Activated B cell treated with CpG ODN at 0.5 μM for 24 hours (primary cell): ENCODE results near the gene REG4. TPM values are rescaled to one million over a fixed set of nuclear protein-coding genes. Genes with fewer than 3 reads are reported as not detected.

Experiments used
- ATAC-seq: fragments of 200-7000 bp; cut with Tn5 transposase; one replicate; pipeline ENCODE4 v1.10.0; 2021; ENCODE audit warnings: low read depth, mild to moderate bottlenecking, moderate library complexity
- CTCF ChIA-PET: fragments of 350-600 bp; sonication (Branson Sonifier 250); formaldehyde crosslinking; loops from one replicate; lab custom pipeline; 2021; ENCODE audit warnings: antibody characterized with exemption; lab: Charles Lee
- POLR2A ChIA-PET: fragments of 350-600 bp; sonication (Branson Sonifier 250); formaldehyde crosslinking; loops from one replicate; lab custom pipeline; 2021; ENCODE audit warnings: antibody characterized with exemption; lab: Charles Lee
- DNase-seq: peaks from one replicate; pipeline ENCODE4 v3.0.0; 2022
- H3K27ac Mint-ChIP-seq: one replicate; pipeline ENCODE4 v1.8.0; 2020; ENCODE audit warnings: mixed read lengths
- H3K27me3 Mint-ChIP-seq: one replicate; pipeline ENCODE4 v1.8.0; 2021; ENCODE audit warnings: mixed read lengths
- H3K36me3 Mint-ChIP-seq: one replicate; pipeline ENCODE4 v1.8.0; 2021; ENCODE audit warnings: low read depth, mixed read lengths
- H3K4me1 Mint-ChIP-seq: one replicate; pipeline ENCODE4 v1.8.0; 2021; ENCODE audit warnings: mixed read lengths
- H3K4me3 Mint-ChIP-seq: one replicate; pipeline ENCODE4 v1.8.0; 2020; ENCODE audit warnings: mild to moderate bottlenecking, mixed read lengths
- H3K9me3 Mint-ChIP-seq: one replicate; pipeline ENCODE4 v1.8.0; 2020; ENCODE audit warnings: mixed read lengths
- intact Hi-C: fragments of 100-400 bp; cut with micrococcal nuclease; formaldehyde crosslinking; loops from one replicate; pipeline ENCODE4 v1.15.1; 2024
- total RNA-seq: library from RNA; stranded (reverse); gene quantifications from 2 replicates; pipeline ENCODE4 v1.2.3, GENCODE V29; 2022
- TF ChIP-seq, protein P1 (sequence below): fragments of 200-600 bp; IDR thresholded peaks from one replicate; pipeline ENCODE4 v1.8.0; 2022; ENCODE audit warnings: antibody characterized with exemption, mild to moderate bottlenecking

REG4 gene
- total RNA-seq, 1 donor from 2014 or later, result not detected

DNA sequence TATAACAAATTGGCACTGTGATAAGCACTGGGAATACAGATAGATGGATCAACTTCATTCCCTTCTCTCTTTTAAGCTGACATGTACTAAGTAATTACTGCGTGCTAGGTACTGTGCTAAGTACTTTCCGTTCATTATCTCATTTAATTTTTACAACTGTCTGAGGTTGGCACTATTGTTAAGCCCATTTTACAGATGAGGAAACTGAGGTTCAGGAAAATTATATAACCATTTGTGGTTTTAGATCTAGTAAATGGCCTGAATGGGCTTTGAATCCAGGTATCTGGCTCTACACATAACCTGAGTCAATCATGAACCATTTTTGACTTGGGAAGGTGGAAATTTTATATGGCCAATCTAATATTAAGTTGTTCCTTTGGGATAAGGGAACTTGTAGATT, 39.0 kb downstream of the REG4 start:
- Mint-ChIP-seq H3K9me3 (no peaks in the 10 kb centered on the region), H3K4me1 (no peaks in the 10 kb centered on the region), H3K36me3 (no peaks in the 10 kb centered on the region), H3K4me3 (no peak overlapping the region), H3K27ac (no peak overlapping the region), H3K27me3 (peaks cover 1% of the 10 kb centered on the region)
- DNase-seq (no peak), ATAC-seq (no peak)
- TF ChIP-seq, protein P1, sequence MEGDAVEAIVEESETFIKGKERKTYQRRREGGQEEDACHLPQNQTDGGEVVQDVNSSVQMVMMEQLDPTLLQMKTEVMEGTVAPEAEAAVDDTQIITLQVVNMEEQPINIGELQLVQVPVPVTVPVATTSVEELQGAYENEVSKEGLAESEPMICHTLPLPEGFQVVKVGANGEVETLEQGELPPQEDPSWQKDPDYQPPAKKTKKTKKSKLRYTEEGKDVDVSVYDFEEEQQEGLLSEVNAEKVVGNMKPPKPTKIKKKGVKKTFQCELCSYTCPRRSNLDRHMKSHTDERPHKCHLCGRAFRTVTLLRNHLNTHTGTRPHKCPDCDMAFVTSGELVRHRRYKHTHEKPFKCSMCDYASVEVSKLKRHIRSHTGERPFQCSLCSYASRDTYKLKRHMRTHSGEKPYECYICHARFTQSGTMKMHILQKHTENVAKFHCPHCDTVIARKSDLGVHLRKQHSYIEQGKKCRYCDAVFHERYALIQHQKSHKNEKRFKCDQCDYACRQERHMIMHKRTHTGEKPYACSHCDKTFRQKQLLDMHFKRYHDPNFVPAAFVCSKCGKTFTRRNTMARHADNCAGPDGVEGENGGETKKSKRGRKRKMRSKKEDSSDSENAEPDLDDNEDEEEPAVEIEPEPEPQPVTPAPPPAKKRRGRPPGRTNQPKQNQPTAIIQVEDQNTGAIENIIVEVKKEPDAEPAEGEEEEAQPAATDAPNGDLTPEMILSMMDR, result no peak
- ChIA-PET POLR2A (no interaction called here), CTCF (no interaction called here)
- intact Hi-C loops, result no loop called here

DNA sequence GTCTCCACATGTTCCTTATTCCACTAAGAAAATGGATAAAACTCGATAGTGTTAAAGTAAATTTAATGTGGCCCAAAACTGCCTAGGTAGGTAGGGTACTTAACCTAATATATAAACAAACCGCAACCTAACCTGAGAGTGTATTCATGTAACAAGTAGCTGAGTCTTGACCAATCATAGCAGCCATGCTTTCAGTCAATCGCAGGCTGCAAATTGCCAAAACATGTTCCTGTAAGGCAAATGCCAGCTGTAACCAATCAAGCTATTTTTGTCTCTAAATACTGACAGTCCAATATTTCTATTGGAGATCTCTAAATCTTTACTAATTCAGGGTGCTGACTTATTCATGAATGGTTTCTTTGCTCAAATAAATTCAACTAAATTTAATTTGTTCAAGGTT, 39.5 kb downstream of the REG4 start:
- DNase-seq, result no peak
- Mint-ChIP-seq H3K4me3 (no peak overlapping the region), H3K4me1 (no peaks in the 10 kb centered on the region), H3K27ac (no peak overlapping the region), H3K27me3 (peaks cover 6% of the 10 kb centered on the region), H3K9me3 (no peaks in the 10 kb centered on the region), H3K36me3 (no peaks in the 10 kb centered on the region)
- ChIA-PET CTCF (no interaction called here), POLR2A (no interaction called here)
- intact Hi-C loops, result no loop called here
- no peak for ATAC-seq
- TF ChIP-seq, protein P1, result no peak

DNA sequence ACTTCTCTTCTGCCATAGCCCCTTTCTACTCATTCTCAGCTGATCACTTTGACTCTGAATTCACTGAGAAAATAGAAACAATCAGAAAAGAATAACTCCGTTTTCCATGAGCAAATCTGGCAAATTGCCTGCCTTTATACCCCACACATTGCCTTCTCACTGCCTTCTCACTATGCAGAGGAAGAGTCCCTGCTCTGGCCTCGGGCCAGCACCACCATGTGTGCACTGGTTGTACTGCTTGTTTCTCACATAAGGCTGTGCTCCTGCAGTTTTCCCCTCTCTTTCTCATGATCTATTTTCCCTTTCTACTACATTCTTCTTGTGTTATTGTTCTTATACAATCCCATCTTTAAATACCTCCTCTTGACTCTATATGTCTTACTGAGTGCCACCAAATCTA, 40.2 kb downstream of the REG4 start:
- Mint-ChIP-seq H3K27me3 (peaks cover 6% of the 10 kb centered on the region), H3K36me3 (no peaks in the 10 kb centered on the region), H3K4me3 (no peak overlapping the region), H3K4me1 (no peaks in the 10 kb centered on the region), H3K27ac (no peak overlapping the region), H3K9me3 (no peaks in the 10 kb centered on the region)
- ChIA-PET POLR2A (no interaction called here), CTCF (no interaction called here)
- no peak for ATAC-seq
- DNase-seq, result no peak
- intact Hi-C loops, result no loop called here
- TF ChIP-seq, protein P1, result no peak

DNA sequence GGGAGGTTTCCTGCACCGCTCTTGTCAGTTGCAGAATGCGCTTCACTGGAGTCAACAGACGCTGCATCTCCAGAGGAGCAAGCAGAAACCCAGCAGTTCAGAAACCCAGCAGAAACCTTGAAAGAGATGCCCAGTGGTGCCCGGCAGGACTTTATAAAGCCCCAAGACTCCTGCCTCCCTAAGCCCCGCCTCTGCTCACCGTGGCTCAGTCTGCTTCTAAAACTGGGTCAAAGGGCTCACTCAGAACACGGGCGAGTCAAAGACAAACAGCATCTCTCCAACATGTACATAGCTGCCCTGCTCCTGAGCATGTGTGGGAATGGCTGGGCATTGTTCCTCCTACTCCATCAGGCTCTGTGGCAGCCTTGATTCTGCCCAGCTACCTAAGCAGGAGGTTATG, 42.5 kb downstream of the REG4 start, which contains the start of gene HMGCS2:
TSS of gene HMGCS2 (minus strand) at position 128 of the 400 bp plus-strand sequence. CDS start at position 67, 61 bp downstream.
- DNase-seq, result no peak
- no peak within 1 kb of the TSS for H3K27ac Mint-ChIP-seq
- no peak within 1 kb of the TSS for H3K4me3 Mint-ChIP-seq
- H3K9me3 Mint-ChIP-seq, result no peaks in the 10 kb centered on the region
- POLR2A ChIA-PET, result no interaction called here
- TF ChIP-seq, protein P1, result no peak
- no peaks in the 10 kb centered on the region for H3K36me3 Mint-ChIP-seq
- no peaks in the 10 kb centered on the region for H3K4me1 Mint-ChIP-seq
- H3K27me3 Mint-ChIP-seq, result peaks cover 9% of the 10 kb centered on the region
- intact Hi-C loops, result no loop called here
- ATAC-seq, result no peak
- CTCF ChIA-PET, result no interaction called here

DNA sequence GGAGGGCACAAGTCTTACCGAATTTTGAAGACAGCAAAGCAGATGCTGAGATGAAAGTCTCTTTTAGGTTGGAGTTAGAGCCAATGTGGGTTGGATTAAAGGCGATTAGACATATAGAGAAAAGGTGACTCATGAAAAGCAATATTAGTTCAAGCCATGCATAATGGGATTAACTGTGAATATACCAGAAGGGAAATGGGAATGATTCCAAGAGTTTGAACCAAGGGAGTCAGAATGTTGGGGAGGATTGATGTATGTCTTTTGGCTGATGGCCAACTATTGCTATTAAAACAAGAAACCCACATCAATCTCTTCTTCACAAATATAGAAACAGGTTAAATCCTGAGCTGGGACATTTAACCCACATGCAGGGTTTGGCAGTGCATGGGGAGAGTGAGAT, 43.8 kb downstream of the REG4 start:
- TF ChIP-seq, protein P1, result no peak
- ChIA-PET POLR2A (no interaction called here), CTCF (no interaction called here)
- intact Hi-C loops, result no loop called here
- Mint-ChIP-seq H3K9me3 (no peaks in the 10 kb centered on the region), H3K4me3 (no peak overlapping the region), H3K27ac (no peak overlapping the region), H3K4me1 (no peaks in the 10 kb centered on the region), H3K36me3 (no peaks in the 10 kb centered on the region), H3K27me3 (peaks cover 12% of the 10 kb centered on the region)
- ATAC-seq, result no peak
- no peak for DNase-seq
